ENCODE measurements around the gene SEPSECS.

The SEPSECS gene

GRCh38 chr4:25129917-25130316 lies 30.3 kb downstream of the SEPSECS start:
- no peak for DNase-seq (ENCODE audit: low spot score)
- in situ Hi-C loops (cut with MboI; ENCODE audit: low sequenced_read_pairs, unreplicated experiment) = loop anchor here (25.0 kb wide), 1 partner anchor 643 kb away; no protein-coding TSS in a partner anchor
- TF ChIP-seq CTCF (IDR thresholded peaks at IDR 0.05; ENCODE audit: borderline replicate concordance, control extremely low read depth, extremely low read depth, insufficient read depth, missing control alignments) = no peak

- in situ Hi-C loops (cut with MboI; ENCODE audit: low sequenced_read_pairs, unreplicated experiment) = loop anchor here (25.0 kb wide), 1 partner anchor 641 kb away; no protein-coding TSS in a partner anchor
- no peak for DNase-seq (ENCODE audit: low spot score)
- TF ChIP-seq CTCF (IDR thresholded peaks at IDR 0.05; ENCODE audit: borderline replicate concordance, control extremely low read depth, extremely low read depth, insufficient read depth, missing control alignments) = no peak
Measured at GRCh38 chr4:25128671-25129070, 31.6 kb downstream of the SEPSECS start.

GRCh38 chr4:25123236-25123635 lies 37.0 kb downstream of the SEPSECS start:
- no peak for DNase-seq (ENCODE audit: low spot score)
- no peak for TF ChIP-seq CTCF (IDR thresholded peaks at IDR 0.05; ENCODE audit: borderline replicate concordance, control extremely low read depth, extremely low read depth, insufficient read depth, missing control alignments)
- in situ Hi-C loops (cut with MboI; ENCODE audit: low sequenced_read_pairs, unreplicated experiment) = no loop called here

GRCh38 chr4:25120146-25120940 lies 39.9 kb downstream of the SEPSECS start:
- in situ Hi-C loops (cut with MboI; ENCODE audit: low sequenced_read_pairs, unreplicated experiment) = no loop called here
- no peak for TF ChIP-seq CTCF (IDR thresholded peaks at IDR 0.05; ENCODE audit: borderline replicate concordance, control extremely low read depth, extremely low read depth, insufficient read depth, missing control alignments)

GRCh38 chr4:25117716-25118472 lies 42.4 kb downstream of the SEPSECS start:
- TF ChIP-seq CTCF (IDR thresholded peaks at IDR 0.05; ENCODE audit: borderline replicate concordance, control extremely low read depth, extremely low read depth, insufficient read depth, missing control alignments) = no peak
- in situ Hi-C loops (cut with MboI; ENCODE audit: low sequenced_read_pairs, unreplicated experiment) = no loop called here
- no peak for DNase-seq (ENCODE audit: low spot score)

More at GRCh38 chr4:25120146-25120940, 39.9 kb downstream of the SEPSECS start:
- no peak for DNase-seq (ENCODE audit: low spot score)

- DNase-seq (ENCODE audit: low spot score) = no peak
- in situ Hi-C loops (cut with MboI; ENCODE audit: low sequenced_read_pairs, unreplicated experiment) = no loop called here
- TF ChIP-seq CTCF (IDR thresholded peaks at IDR 0.05; ENCODE audit: borderline replicate concordance, control extremely low read depth, extremely low read depth, insufficient read depth, missing control alignments) = no peak
Measured at GRCh38 chr4:25117274-25117673, 43.0 kb downstream of the SEPSECS start.

All from GM13976 (cell line).